Stomach smooth muscle (tissue), 2 donors: ENCODE results near the gene C19orf25.
"Not testable (repeated sequence)": the region's sequence is repeated elsewhere in the genome, so short reads cannot be mapped to it uniquely, and the experiment has no call there.

ENCODE experiments used
- H3K27ac ChIP-seq: one replicate; pipeline ENCODE4 v1.7.0; 2013; ENCODE audit warnings: mild to moderate bottlenecking, low read length, inconsistent platforms
- H3K27me3 ChIP-seq, 2 donors: one replicate each; pipeline ENCODE4 v1.7.0; 2013; ENCODE audit warnings: low read length in 2 of 2; ENCODE audit not compliant: insufficient read depth in 2 of 2, control insufficient read depth in 1 of 2
- H3K36me3 ChIP-seq, 2 donors: one replicate each; pipeline ENCODE4 v1.7.0; 2013; ENCODE audit warnings: low read length in 2 of 2; ENCODE audit not compliant: control insufficient read depth in 2 of 2, insufficient read depth in 2 of 2
- H3K4me1 ChIP-seq: one replicate; pipeline ENCODE4 v1.7.0; 2013; ENCODE audit warnings: low read length; ENCODE audit not compliant: control insufficient read depth, insufficient read depth
- H3K4me3 ChIP-seq, 2 donors: one replicate each; pipeline ENCODE4 v1.7.0; 2013; ENCODE audit warnings: low read length in 2 of 2
- H3K9ac ChIP-seq, 2 donors: one replicate each; pipeline ENCODE4 v1.7.0; 2013; ENCODE audit warnings: low read length in 2 of 2, mild to moderate bottlenecking in 1 of 2
- H3K9me3 ChIP-seq, 2 donors: one replicate each; pipeline ENCODE4 v1.7.0; 2013; ENCODE audit warnings: low read length in 2 of 2; ENCODE audit not compliant: control insufficient read depth in 2 of 2
- donor health status: healthy.
- donor health status: Pancreatic carcinoma.

Gene C19orf25

GRCh38 chr19:1503925-1504773 lies 25.1 kb upstream of the C19orf25 start:
- Histone ChIP-seq H3K27me3 (peaks cover 27 to 28% of the 10 kb centered on the region in 2 donors), H3K9ac (no peak overlapping the region), H3K4me3 (no peak overlapping the region)

GRCh38 chr19:1503089-1503924 lies 24.3 kb upstream of the C19orf25 start:
- Histone ChIP-seq H3K36me3 (no peaks in the 10 kb centered on the region), H3K9ac (no peak overlapping the region), H3K4me1 (peaks cover 21% of the 10 kb centered on the region), H3K27ac (no peak overlapping the region), H3K27me3 (peaks cover 27 to 28% of the 10 kb centered on the region in 2 donors), H3K4me3 (no peak overlapping the region), H3K9me3 (no peaks in the 10 kb centered on the region)

More at GRCh38 chr19:1503925-1504773, 25.1 kb upstream of the C19orf25 start:
- Histone ChIP-seq H3K36me3 (no peaks in the 10 kb centered on the region), H3K27ac (no peak overlapping the region), H3K4me1 (peaks cover 21% of the 10 kb centered on the region), H3K9me3 (peaks cover 0 to 5% of the 10 kb centered on the region in 2 donors)

- no peak overlapping the region for H3K9ac ChIP-seq
- no peak overlapping the region for H3K27ac ChIP-seq
- peaks cover 29 to 31% of the 10 kb centered on the region in 2 donors for H3K27me3 ChIP-seq
- peaks cover 16% of the 10 kb centered on the region for H3K4me1 ChIP-seq
- H3K36me3 ChIP-seq, result no peaks in the 10 kb centered on the region
- H3K4me3 ChIP-seq, result no peak overlapping the region
- H3K9me3 ChIP-seq, result no peaks in the 10 kb centered on the region
Measured at GRCh38 chr19:1502433-1503088, 23.5 kb upstream of the C19orf25 start.

GRCh38 chr19:1501200-1501595 lies 22.2 kb upstream of the C19orf25 start:
- H3K27ac ChIP-seq, result no peak overlapping the region
- no peak overlapping the region for H3K9ac ChIP-seq
- no peaks in the 10 kb centered on the region for H3K9me3 ChIP-seq
- H3K36me3 ChIP-seq, result no peaks in the 10 kb centered on the region
- H3K4me1 ChIP-seq, result peaks cover 11% of the 10 kb centered on the region
- H3K4me3 ChIP-seq, result no peak overlapping the region
- H3K27me3 ChIP-seq, result peaks cover 27 to 31% of the 10 kb centered on the region in 2 donors

DNA sequence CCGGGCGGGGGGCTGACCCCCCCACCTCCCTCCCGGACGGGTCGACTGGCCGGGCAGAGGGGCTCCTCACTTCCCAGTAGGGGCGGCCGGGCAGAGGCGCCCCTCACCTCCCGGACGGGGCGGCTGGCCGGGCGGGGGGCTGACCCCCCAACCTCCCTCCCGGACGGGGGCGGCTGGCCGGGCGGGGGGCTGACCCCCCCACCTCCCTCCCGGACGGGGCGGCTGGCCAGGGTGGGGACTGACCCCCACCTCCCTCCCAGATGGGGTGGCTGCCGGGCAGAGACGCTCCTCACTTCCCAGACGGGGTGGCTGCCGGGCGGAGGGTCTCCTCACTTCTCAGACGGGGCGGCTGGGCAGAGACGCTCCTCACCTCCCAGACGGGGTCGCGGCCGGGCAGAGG lies 20.2 kb upstream of the C19orf25 start:
- not testable (repeated sequence) for H3K27ac ChIP-seq, H3K36me3 ChIP-seq, H3K9ac ChIP-seq, H3K9me3 ChIP-seq, H3K4me3 ChIP-seq
- H3K4me1 ChIP-seq, result peaks cover 11% of the 10 kb centered on the region
- H3K27me3 ChIP-seq, result peaks cover 23 to 26% of the 10 kb centered on the region in 2 donors

DNA sequence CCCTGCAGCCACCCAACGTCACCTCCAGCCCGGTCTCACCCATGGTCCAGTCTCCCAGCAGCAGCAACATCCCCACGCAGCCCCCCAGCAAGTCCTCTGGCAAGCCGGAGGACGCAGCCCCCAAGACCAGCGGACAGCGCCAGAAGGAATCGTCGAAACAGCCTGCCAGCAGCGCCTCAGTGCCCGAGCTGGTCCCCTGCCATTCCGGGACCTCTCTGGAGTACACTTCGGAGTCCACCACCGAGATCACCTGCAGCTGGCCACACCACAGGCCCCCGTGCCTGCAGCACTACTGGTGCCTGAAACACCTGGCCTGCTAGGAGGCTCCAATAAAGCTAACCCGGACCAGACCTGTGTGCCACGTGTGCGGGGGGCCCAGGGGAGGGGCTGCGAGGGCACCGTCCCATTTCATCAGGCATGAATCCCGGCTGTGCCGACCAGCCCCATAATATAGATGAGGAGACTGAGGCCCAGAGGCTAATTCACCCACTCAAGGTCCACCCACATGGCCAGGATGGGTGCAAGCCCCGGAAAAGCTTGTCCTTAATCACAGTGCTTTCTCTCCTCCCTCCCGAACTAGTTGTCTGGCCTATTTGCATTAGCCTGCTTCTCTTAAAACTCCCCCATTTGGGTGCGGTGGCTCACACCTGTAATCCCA lies 18.7 kb upstream of the C19orf25 start:
- H3K36me3 ChIP-seq, result no peaks in the 10 kb centered on the region
- H3K27me3 ChIP-seq, result peaks cover 13 to 14% of the 10 kb centered on the region in 2 donors

DNA sequence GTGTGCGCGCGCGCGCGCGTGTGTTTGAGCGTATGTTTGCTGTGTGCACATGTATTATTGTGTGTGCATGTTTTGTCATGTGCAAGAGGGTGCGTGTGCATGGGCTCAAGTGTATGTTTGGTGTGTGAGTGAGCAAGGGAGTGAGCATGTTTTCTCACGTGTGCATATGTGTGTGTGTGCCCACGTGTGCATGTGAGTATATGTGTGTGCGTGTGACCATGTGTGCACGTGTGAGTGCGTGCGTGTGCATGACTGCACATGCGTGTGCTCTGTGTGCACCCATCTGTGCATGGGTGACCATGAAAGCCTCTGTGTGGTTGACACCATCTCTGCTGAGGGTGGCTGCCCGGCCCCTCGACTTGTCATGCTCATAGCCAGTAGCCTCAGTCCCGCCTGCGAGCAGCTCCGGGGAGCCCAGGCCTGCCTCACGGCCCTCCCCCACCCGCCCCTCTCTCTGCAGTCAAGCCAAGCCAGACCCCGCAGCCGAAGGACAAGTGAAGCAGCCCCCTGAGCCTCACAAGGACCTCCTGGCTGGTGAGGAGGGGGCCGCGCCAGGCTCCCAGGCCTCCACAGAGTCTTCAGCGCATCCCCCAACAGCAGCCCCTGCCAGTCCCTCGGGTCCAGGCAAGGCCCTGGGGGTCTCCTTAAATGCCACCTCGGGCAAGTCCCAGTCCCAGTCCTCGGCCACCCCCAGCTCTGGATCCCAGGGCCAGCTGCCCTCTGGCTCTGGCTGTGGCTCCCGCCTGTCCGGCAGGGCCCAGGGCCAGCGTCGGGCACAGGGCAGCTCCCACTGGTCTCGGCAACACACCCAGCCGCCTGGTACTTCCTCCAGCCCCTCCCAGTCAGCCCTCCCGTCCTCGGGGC lies 17.9 kb upstream of the C19orf25 start:
- Histone ChIP-seq H3K4me1 (no peaks in the 10 kb centered on the region), H3K27me3 (peaks cover 18% of the 10 kb centered on the region in 2 donors), H3K36me3 (no peaks in the 10 kb centered on the region), H3K4me3 (no peak overlapping the region), H3K9me3 (no peaks in the 10 kb centered on the region), H3K27ac (no peak overlapping the region), H3K9ac (no peak overlapping the region)

More for the DNA sequence above, 18.7 kb upstream of the C19orf25 start:
- Histone ChIP-seq H3K9me3 (no peaks in the 10 kb centered on the region), H3K27ac (no peak overlapping the region), H3K9ac (no peak overlapping the region), H3K4me3 (no peak overlapping the region), H3K4me1 (no peaks in the 10 kb centered on the region)

DNA sequence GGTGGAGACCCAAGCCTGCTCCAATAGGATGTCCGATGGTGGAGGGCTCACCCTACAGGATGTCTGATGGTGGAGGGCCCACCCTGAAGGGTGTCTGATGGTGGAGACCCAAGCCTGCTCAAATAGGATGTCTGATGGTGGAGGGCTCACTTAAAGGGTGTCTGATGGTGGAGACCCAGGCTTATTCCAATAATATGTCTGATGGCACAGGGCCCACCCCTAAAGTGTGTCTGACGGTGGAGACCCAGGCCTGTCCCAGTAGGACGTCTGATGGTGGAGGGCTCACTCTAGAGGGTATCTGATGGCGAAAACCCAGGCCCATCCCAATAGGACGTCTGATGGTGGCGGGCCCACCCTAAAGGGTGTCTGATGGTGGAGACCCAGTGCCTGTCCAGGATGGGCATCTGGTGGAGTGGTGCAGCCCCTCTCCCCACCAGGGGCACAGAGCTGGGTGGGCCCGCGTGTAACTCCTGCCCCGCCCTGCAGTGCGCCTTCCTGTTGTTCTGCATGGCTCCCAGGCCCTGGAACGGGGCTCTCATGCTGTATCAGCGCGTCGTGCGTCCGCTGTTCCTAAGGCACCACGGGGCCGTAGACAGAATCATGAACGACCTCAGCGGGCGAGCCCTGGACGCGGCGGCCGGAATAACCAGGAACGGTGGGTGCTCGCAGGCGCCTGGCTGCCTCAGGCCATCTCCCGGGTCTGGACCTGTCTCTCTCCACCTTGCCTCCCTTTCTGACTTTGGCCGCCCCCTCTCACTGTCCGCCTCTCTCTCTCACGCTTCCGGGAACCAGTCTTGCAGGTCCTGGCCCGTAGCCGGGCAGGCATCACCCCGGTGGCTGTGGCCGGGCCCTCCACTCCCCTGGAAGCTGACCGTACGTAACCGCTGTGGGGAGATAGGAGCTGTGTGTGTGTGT lies 17.0 kb upstream of the C19orf25 start:
- H3K9me3 ChIP-seq, result no peaks in the 10 kb centered on the region
- peaks cover 8% of the 10 kb centered on the region for H3K4me1 ChIP-seq
- no peak overlapping the region for H3K9ac ChIP-seq
- H3K36me3 ChIP-seq, result no peaks in the 10 kb centered on the region
- peaks cover 19 to 23% of the 10 kb centered on the region in 2 donors for H3K27me3 ChIP-seq
- no peak overlapping the region for H3K27ac ChIP-seq
- no peak overlapping the region for H3K4me3 ChIP-seq
